NCI-H460 (cell line): Measurements from ENCODE around the gene CRACR2A. TPM values are rescaled to one million over a fixed set of nuclear protein-coding genes. Genes with fewer than 3 reads are reported as not detected.

ENCODE experiments used
- DNase-seq: peaks from one replicate; pipeline ENCODE4 v3.0.0-alpha.2; 2016; ENCODE audit warnings: low read depth; ENCODE audit errors: extremely low read depth
- total RNA-seq: library from RNA; depleted of rRNA; stranded (reverse); fragments of >200 nt; shearing (Covaris generic); gene quantifications from 2 replicates; pipeline ENCODE4 v1.2.3, GENCODE V29; 2014

The CRACR2A gene
- total RNA-seq, 1 experiment from 2014 or later: 4.2 TPM

- no peak for DNase-seq
Measured at GRCh38 chr12:3622822-3623690, 129.9 kb downstream of the CRACR2A start.

GRCh38 chr12:3622021-3622821, 130.7 kb downstream of the CRACR2A start:
- DNase-seq: no peak

DNA sequence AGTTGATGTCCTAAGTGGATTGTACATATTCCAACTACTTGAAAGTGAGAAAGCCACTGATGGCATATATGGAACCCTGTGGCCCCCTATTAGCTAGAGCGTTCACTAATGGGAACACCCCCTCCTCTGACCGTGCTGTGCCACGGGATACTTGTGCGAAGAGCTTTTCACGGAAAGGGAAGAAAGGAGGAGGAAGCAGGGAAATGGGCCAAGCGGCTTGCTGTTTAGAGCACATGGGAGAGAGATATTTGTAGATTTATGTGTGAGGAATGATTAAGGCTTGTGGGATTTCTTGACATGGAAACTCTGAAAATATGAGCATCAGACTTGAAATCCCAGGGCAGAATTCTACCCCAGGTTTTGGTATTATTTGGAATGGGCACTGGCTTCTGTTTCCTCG, 132.1 kb downstream of the CRACR2A start:
- DNase-seq: no peak

DNA sequence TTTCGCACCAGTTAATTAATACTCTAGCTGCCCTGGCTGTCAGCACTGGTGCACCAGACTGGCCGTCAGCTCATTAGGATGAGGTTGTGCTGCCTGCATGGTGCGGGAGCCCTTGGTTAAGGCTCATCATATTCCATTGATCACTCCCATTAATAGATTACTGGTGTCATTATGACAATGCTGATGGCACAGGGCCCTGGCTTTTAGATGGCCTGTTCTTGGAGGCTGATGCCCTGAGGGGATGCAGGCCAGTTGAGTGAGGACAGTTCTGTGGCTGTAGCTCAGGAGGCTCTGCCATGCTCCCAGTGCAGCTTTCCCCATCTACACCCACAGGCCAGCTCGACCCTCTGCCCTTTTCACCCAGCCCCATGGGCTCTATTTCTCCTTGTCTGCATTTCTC, 135.3 kb downstream of the CRACR2A start:
- no peak for DNase-seq

DNA sequence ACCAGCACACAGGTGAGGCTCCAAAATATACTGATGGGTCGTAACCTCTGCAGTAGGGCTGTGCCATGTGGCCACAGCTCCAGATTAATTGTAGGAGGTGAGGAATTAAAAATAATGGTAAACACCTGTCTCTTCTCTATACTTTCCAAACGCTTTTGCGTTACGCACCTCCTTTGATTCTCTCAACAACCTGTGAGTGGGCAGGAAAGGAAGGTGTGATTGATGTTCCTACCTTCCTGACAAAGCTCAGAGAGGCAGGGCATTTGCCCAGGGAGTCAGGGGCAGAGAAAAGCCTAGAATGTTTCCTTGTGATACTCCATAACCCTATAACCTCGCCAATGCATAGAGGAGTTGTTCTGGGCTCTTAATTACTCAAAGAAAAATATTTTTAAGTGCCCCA, 137.0 kb downstream of the CRACR2A start:
- DNase-seq: no peak

GRCh38 chr12:3614806-3615466, 138.0 kb downstream of the CRACR2A start:
- no peak for DNase-seq

GRCh38 chr12:3613641-3614395, 139.1 kb downstream of the CRACR2A start:
- no peak for DNase-seq

- no peak for DNase-seq
Measured at GRCh38 chr12:3611860-3612703, 140.8 kb downstream of the CRACR2A start.

DNA sequence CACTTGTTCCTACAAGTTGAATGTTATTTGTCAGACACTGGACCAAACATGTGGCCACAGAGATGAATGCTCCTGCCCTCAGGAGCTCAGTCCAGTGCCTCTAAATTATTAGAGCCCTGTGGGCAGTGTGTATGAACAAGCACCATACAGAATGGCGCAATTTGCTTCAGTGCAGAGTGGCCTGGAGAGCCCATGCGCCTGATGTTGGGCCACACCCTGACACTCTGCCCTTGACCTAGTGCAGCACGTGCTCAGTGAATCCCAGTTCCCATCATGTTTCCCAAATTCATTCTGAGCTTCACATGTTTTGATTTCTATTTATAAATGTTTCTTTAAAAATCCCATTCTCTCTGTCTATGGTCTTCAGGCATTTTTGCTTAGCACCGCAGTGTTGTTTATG, 145.1 kb downstream of the CRACR2A start:
- no peak for DNase-seq

GRCh38 chr12:3607039-3607720, 145.7 kb downstream of the CRACR2A start:
- no peak for DNase-seq

GRCh38 chr12:3606128-3606527, 146.8 kb downstream of the CRACR2A start:
- no peak for DNase-seq

- DNase-seq: no peak
Measured at GRCh38 chr12:3605692-3606091, 147.2 kb downstream of the CRACR2A start.

DNA sequence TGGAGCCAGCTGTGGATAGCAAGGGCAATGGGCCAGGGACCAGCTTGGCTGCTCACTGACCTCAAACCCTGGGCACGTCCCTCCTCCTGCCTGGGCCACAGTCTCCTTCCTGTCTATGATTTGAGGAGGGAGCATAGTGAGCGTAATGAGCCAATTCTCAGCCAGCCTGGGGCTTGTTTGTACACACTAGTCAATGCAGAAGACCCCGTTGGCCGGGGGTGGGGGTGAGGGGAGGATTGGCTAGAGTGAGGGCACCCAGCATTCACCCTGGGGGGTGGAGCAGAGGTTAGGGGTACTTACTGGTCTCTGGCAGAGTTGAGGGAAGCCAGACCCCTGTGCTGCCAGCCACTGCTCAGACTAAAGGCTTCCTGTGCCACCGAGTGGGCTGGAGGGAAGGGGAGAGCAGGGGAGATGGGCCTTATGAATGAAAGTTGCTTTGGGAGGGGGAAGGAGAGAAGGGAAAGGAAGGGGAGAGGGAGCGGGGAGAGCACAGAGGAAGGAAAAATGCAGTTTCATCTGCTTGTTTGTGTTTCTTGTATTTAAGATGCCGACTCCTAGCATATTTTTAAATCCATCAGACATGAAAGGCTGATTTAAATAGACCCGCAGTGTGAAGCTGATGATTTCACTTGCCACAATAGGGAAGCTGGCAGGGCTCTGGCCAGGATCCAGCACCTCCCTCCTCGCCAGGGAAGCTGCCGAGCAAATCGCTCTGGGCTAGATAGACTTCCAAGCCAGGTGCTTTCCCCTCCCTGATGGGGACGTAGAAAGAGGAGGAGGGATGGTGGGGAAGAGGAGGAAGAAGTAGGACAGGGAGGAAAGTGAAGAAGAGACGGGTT, 147.9 kb downstream of the CRACR2A start:
- no peak for DNase-seq

- no peak for DNase-seq
Measured at GRCh38 chr12:3604286-3604685, 148.6 kb downstream of the CRACR2A start.

GRCh38 chr12:3603576-3603975, 149.3 kb downstream of the CRACR2A start:
- DNase-seq: no peak

DNA sequence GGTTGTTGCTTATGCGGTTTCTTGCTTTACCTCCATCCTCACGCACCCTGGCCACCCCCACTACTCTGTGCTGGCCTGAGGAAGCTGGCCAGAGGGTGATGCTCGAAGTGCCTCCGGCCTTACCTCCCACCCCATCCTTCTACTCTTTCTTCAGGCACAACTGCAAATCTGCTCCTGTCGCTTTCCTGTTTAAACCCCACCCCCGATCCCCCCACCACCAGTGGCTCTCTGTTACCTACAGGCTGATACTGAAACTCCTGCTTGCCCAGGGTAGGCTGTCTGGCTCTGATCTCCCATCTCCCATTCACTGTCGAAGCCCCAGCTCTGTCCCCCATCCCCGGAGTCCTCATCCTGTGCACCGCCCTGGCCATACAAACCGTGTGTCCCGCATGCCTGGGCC, 150.4 kb downstream of the CRACR2A start:
- no peak for DNase-seq

DNA sequence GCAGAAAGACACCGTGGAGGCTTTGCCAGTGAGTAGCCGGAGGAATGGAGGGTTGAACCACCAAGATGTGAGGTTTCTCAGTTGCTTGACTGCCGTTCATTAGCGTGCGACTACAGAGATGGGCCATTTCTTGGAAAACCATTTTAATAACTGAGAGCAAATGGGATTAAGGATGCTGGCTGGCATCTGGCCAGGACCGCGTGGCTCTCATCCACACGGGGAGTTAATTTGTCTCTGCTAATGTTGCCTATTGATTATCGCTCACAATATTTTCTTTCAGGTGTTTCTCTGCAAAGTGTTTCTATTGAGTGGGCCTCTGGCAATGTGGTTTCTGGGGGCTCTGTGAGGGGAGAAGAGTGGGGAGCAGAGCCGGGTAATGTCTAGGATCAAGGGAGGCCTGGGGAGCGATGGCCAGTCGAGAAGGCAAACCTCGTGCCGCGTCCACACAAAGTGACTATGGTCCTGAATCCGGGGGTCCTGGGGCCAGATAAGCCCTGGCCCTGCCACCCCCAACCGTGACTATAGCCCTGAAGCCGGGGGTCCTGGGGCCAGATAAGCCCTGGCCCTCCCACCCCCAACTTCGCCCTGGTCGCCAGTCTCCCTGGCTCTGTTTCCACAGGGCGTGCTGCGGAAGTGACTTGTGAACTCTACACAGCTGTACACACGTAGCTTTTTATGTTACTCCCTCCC, 151.3 kb downstream of the CRACR2A start:
- DNase-seq: no peak

DNA sequence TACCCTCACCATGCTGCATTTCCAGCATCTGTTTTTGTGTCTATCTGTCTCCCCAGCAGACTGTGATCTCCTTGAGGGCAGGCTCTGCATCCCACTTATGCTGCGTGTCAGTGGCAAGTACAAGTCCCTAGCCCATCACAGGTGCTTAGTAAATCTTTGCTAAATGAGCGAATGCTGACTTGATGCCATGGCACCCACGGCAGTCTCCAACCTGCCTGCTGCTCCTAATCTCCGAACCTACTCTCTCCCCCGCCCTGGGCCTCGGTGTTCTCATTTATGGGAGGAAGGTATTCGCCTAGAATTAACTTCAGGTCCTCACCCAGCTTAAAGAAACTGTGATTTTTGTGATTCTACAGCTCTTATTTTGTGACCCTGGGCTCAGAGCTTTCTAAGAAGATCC, 152.0 kb downstream of the CRACR2A start:
- DNase-seq: no peak
